ENCODE data around the gene OR56A3. TPM values are rescaled to one million over a fixed set of nuclear protein-coding genes. Genes with fewer than 3 reads are reported as not detected.

Gene OR56A3
- total RNA-seq, 1 experiment from 2014 or later = not detected

DNA sequence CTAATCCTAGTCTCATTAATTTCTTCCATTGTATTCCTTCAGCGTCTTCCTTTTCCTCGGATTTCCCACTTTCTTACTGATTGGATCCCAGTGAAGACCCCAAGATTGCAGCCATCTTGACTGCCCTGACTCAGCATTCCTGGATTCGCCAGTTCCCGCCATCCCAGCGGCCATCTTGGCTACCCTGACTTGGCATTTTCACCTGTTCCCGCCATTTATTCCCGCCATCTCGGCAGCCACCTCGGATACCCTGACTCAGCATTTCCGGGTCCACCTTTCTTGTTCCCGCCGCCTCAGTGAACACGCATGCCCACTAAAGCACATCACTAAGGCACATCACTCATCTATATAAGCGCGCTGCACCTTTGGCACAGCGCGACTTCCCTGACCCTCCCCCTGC lies 13.8 kb upstream of the OR56A3 start:
- POLR2A ChIA-PET = no interaction called here
- Histone ChIP-seq H3K27ac (ENCODE audit: low read length) (no peak overlapping the region), H3K9me3 (ENCODE audit: control insufficient read depth, insufficient read depth, low read depth, low read length) (no peaks in the 10 kb centered on the region), H3K36me3 (ENCODE audit: control insufficient read depth, insufficient read depth, low read length) (no peaks in the 10 kb centered on the region), H3K27me3 (ENCODE audit: control insufficient read depth, insufficient read depth, low read length) (no peaks in the 10 kb centered on the region), H3K4me1 (ENCODE audit: control insufficient read depth, insufficient read depth, low read length) (no peaks in the 10 kb centered on the region), H3K4me3 (ENCODE audit: low read depth in 2 of 2, low read length in 2 of 2) (no peak overlapping the region)
- TF ChIP-seq, protein P1, sequence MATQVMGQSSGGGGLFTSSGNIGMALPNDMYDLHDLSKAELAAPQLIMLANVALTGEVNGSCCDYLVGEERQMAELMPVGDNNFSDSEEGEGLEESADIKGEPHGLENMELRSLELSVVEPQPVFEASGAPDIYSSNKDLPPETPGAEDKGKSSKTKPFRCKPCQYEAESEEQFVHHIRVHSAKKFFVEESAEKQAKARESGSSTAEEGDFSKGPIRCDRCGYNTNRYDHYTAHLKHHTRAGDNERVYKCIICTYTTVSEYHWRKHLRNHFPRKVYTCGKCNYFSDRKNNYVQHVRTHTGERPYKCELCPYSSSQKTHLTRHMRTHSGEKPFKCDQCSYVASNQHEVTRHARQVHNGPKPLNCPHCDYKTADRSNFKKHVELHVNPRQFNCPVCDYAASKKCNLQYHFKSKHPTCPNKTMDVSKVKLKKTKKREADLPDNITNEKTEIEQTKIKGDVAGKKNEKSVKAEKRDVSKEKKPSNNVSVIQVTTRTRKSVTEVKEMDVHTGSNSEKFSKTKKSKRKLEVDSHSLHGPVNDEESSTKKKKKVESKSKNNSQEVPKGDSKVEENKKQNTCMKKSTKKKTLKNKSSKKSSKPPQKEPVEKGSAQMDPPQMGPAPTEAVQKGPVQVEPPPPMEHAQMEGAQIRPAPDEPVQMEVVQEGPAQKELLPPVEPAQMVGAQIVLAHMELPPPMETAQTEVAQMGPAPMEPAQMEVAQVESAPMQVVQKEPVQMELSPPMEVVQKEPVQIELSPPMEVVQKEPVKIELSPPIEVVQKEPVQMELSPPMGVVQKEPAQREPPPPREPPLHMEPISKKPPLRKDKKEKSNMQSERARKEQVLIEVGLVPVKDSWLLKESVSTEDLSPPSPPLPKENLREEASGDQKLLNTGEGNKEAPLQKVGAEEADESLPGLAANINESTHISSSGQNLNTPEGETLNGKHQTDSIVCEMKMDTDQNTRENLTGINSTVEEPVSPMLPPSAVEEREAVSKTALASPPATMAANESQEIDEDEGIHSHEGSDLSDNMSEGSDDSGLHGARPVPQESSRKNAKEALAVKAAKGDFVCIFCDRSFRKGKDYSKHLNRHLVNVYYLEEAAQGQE (IDR thresholded peaks at IDR 0.05; ENCODE audit: insufficient read depth in 1 of 2, low read depth in 2 of 2, low read length in 1 of 2) = no peak
- no peak for TF ChIP-seq POLR2AphosphoS5 (IDR thresholded peaks at IDR 0.05; ENCODE audit: low read depth, low read length)
- CTCF ChIA-PET = no interaction called here
- ATAC-seq = no peak
- DNase-seq (ENCODE audit: low read depth, low spot score) = no peak
- no TSS peak for BruUV-seq (replicated peaks)
- in situ Hi-C loops (cut with HindIII; ENCODE audit: low pct_unique_long_range_greater_than_20kb, low sequenced_read_pairs) (no loop called here), intact Hi-C loops (cut with micrococcal nuclease; ENCODE audit: unreplicated experiment) (no loop called here)

DNA sequence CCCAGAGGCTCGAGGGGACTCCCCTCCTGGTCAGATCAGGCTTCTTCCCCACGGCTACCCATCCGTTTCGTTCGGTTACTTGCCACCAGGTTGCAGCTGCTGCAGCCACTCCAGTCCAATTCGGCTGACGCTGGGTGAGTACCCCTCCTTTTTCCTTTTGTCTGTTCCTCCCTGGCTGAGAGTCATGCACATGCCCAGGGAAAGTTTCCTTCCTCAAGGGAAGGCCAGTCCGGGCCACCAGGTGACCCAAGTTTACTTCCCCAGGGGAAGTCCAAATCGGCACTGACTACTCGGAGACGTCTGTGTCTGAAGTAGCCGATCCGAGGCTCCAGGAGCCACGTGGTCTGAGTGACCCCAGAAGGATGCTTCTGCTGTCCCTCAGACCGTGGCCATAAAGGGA lies 13.2 kb upstream of the OR56A3 start:
- no peaks in the 10 kb centered on the region for H3K36me3 ChIP-seq (ENCODE audit: control insufficient read depth, insufficient read depth, low read length)
- ATAC-seq (no peak), DNase-seq (ENCODE audit: low read depth, low spot score) (no peak)
- H3K27me3 ChIP-seq (ENCODE audit: control insufficient read depth, insufficient read depth, low read length) = no peaks in the 10 kb centered on the region
- no peak overlapping the region for H3K4me3 ChIP-seq (ENCODE audit: low read depth in 2 of 2, low read length in 2 of 2)
- POLR2A ChIA-PET = no interaction called here
- in situ Hi-C loops (cut with HindIII; ENCODE audit: low pct_unique_long_range_greater_than_20kb, low sequenced_read_pairs) = no loop called here
- H3K9me3 ChIP-seq (ENCODE audit: control insufficient read depth, insufficient read depth, low read depth, low read length) = no peaks in the 10 kb centered on the region
- TF ChIP-seq, protein P2, sequence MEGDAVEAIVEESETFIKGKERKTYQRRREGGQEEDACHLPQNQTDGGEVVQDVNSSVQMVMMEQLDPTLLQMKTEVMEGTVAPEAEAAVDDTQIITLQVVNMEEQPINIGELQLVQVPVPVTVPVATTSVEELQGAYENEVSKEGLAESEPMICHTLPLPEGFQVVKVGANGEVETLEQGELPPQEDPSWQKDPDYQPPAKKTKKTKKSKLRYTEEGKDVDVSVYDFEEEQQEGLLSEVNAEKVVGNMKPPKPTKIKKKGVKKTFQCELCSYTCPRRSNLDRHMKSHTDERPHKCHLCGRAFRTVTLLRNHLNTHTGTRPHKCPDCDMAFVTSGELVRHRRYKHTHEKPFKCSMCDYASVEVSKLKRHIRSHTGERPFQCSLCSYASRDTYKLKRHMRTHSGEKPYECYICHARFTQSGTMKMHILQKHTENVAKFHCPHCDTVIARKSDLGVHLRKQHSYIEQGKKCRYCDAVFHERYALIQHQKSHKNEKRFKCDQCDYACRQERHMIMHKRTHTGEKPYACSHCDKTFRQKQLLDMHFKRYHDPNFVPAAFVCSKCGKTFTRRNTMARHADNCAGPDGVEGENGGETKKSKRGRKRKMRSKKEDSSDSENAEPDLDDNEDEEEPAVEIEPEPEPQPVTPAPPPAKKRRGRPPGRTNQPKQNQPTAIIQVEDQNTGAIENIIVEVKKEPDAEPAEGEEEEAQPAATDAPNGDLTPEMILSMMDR (IDR thresholded peaks at IDR 0.05) = no peak
- no peaks in the 10 kb centered on the region for H3K4me1 ChIP-seq (ENCODE audit: control insufficient read depth, insufficient read depth, low read length)
- BruUV-seq (replicated peaks) = no TSS peak
- intact Hi-C loops (cut with micrococcal nuclease; ENCODE audit: unreplicated experiment) = no loop called here
- CTCF ChIA-PET = no interaction called here
- H3K27ac ChIP-seq (ENCODE audit: low read length) = no peak overlapping the region

DNA sequence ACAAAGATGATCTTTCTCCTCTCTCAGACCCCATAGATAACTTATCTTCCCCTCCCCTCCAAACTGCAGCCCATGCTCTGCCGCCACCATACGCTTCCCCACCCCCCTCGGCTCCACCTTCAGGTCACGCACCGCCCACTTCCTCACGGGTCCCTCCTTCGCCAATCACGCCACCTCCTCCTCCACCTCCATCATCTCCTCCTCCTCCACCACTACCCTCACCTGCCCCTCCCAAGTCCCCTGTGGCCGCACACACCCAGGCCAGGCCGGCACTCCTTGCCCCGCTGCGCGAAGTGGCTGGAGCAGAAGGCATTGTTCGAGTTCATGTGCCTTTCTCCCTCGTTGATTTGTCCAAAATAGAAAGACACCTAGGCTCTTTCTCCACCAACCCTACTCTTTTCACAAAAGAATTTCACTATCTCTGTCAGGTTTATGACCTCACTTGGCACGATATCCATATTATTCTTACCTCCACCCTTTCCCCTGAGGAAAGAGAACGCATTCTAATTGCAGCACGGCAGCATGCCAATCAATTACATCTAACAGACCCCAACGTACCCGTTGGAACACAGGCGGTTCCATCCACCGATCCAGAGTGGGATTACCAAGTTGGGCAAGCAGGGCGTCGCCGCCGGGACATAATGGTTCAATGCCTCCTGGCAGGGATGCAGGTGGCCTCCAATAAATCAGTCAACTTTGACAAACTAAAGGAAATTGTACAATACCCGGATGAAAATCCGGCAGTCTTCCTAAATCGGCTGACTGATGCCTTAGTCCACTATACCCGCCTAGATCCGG lies 12.3 kb upstream of the OR56A3 start:
- in situ Hi-C loops (cut with HindIII; ENCODE audit: low pct_unique_long_range_greater_than_20kb, low sequenced_read_pairs) (no loop called here), intact Hi-C loops (cut with micrococcal nuclease; ENCODE audit: unreplicated experiment) (no loop called here)
- TF ChIP-seq SIN3A (IDR thresholded peaks at IDR 0.05; ENCODE audit: borderline replicate concordance, insufficient read depth, low read depth, low read length) (no peak), POLR2AphosphoS5 (IDR thresholded peaks at IDR 0.05; ENCODE audit: low read depth, low read length) (no peak), TCF7L2 (IDR thresholded peaks at IDR 0.05; ENCODE audit: low read depth, low read length) (no peak)
- TF ChIP-seq, protein P1 (IDR thresholded peaks at IDR 0.05; ENCODE audit: insufficient read depth in 1 of 2, low read depth in 2 of 2, low read length in 1 of 2) = no peak
- TF ChIP-seq, protein P2 (IDR thresholded peaks at IDR 0.05) = no peak
- H3K36me3 ChIP-seq (ENCODE audit: control insufficient read depth, insufficient read depth, low read length) = no peaks in the 10 kb centered on the region
- DNase-seq (ENCODE audit: low read depth, low spot score) (no peak), ATAC-seq (no peak)
- H3K9me3 ChIP-seq (ENCODE audit: control insufficient read depth, insufficient read depth, low read depth, low read length) = no peaks in the 10 kb centered on the region
- no peaks in the 10 kb centered on the region for H3K27me3 ChIP-seq (ENCODE audit: control insufficient read depth, insufficient read depth, low read length)
- CTCF ChIA-PET = no interaction called here
- H3K4me3 ChIP-seq (ENCODE audit: low read depth in 2 of 2, low read length in 2 of 2) = no peak overlapping the region
- POLR2A ChIA-PET = no interaction called here
- BruUV-seq (replicated peaks) = no TSS peak
- no peaks in the 10 kb centered on the region for H3K4me1 ChIP-seq (ENCODE audit: control insufficient read depth, insufficient read depth, low read length)
- no peak overlapping the region for H3K27ac ChIP-seq (ENCODE audit: low read length)

Data from Panc1 (cell line).